NOMO-1 treated with dmso at 0.1 percent for 144 hours (cell line): ENCODE results near the gene NOTCH3.

Source experiments
- DNase-seq: peaks from one replicate; lab custom pipeline; 2025; ENCODE audit not compliant: unreplicated experiment; lab: John Stamatoyannopoulos, UW

Gene NOTCH3

GRCh38 chr19:15200553-15201364, at the start of gene NOTCH3:
Gene NOTCH3, minus strand, starts transcription at chr19:15200995. Its CDS starts 90 bp downstream, at chr19:15200905.
- no peak for DNase-seq

GRCh38 chr19:15250640-15250993, 49.8 kb upstream of the NOTCH3 start:
- DNase-seq: no peak

- DNase-seq: no peak
Observed at GRCh38 chr19:15249972-15250639, 49.3 kb upstream of the NOTCH3 start.

GRCh38 chr19:15249528-15249874, 48.7 kb upstream of the NOTCH3 start:
- no peak for DNase-seq

- no peak for DNase-seq
Observed at GRCh38 chr19:15248648-15249527, 48.1 kb upstream of the NOTCH3 start.

- DNase-seq: no peak
Observed at GRCh38 chr19:15248106-15248505, 47.3 kb upstream of the NOTCH3 start.

GRCh38 chr19:15247107-15248014, 46.6 kb upstream of the NOTCH3 start:
- DNase-seq: no peak

GRCh38 chr19:15246198-15246481, 45.3 kb upstream of the NOTCH3 start:
- DNase-seq: no peak

GRCh38 chr19:15245370-15246197, 44.8 kb upstream of the NOTCH3 start:
- DNase-seq: no peak

- no peak for DNase-seq
Observed at GRCh38 chr19:15244808-15245207, 44.0 kb upstream of the NOTCH3 start.

GRCh38 chr19:15244106-15244803, 43.5 kb upstream of the NOTCH3 start:
- no peak for DNase-seq

GRCh38 chr19:15243236-15243957, 42.6 kb upstream of the NOTCH3 start:
- DNase-seq: no peak

- DNase-seq: no peak
Observed at GRCh38 chr19:15241259-15241910, 40.6 kb upstream of the NOTCH3 start.

GRCh38 chr19:15240515-15240914, 39.7 kb upstream of the NOTCH3 start:
- no peak for DNase-seq

GRCh38 chr19:15239337-15239949, 38.6 kb upstream of the NOTCH3 start:
- DNase-seq: no peak

- DNase-seq: no peak
Observed at GRCh38 chr19:15238639-15239155, 37.9 kb upstream of the NOTCH3 start.

- no peak for DNase-seq
Observed at GRCh38 chr19:15237759-15238638, 37.2 kb upstream of the NOTCH3 start.
